IMR-90 (cell line): ENCODE data around the gene CHAT. TPM values are rescaled to one million over a fixed set of nuclear protein-coding genes. Genes with fewer than 3 reads are reported as not detected.

Experiments used
- ATAC-seq: fragments of 200-7000 bp; cut with Tn5 transposase; 2 replicates; pipeline ENCODE4 v1.9.1; 2020; ENCODE audit warnings: low read depth, mild to moderate bottlenecking, moderate library complexity
- BruUV-seq: library from RNA; stranded (reverse); fragments of 400-500 nt; replicated peaks from 2 replicates; lab custom pipeline; 2021; lab: Mats Ljungman, UMichigan
- CTCF ChIA-PET: fragments of 300-600 bp; formaldehyde crosslinking; extraction: SDS; loops from one replicate; lab custom pipeline; 2021; ENCODE audit warnings: antibody characterized with exemption; lab: Yijun Ruan, JAX
- POLR2A ChIA-PET: fragments of 300-600 bp; sonication (Branson Sonifier 250); formaldehyde crosslinking; loops from one replicate; lab custom pipeline; 2022; ENCODE audit warnings: antibody characterized with exemption; ENCODE audit not compliant: unreplicated experiment; lab: Charles Lee
- DNase-seq: peaks from one replicate; pipeline ENCODE4 v3.0.0; 2013
- H2AFZ ChIP-seq: replicated peaks from 2 replicates; pipeline ENCODE3; 2013; ENCODE audit warnings: low read length, mild to moderate bottlenecking; ENCODE audit not compliant: poor library complexity
- H2AK5ac ChIP-seq: 2 replicates; pipeline ENCODE4 v1.6.1; 2013; ENCODE audit warnings: low read depth, low read length, inconsistent platforms
- H2AK9ac ChIP-seq: replicated peaks from 2 replicates; pipeline ENCODE3; 2013; ENCODE audit warnings: mild to moderate bottlenecking, low read depth, low read length, moderate library complexity; ENCODE audit not compliant: poor library complexity
- H2BK120ac ChIP-seq: 2 replicates; pipeline ENCODE4 v1.6.1; 2013; ENCODE audit warnings: low read depth, low read length, inconsistent platforms
- H2BK15ac ChIP-seq: 3 replicates; pipeline ENCODE4 v1.6.1; 2013; ENCODE audit warnings: low read depth, low read length, inconsistent platforms
- H2BK20ac ChIP-seq: 2 replicates; pipeline ENCODE4 v1.6.1; 2013; ENCODE audit warnings: low read depth, mild to moderate bottlenecking, inconsistent platforms, low read length, moderate library complexity
- H2BK5ac ChIP-seq: 2 replicates; pipeline ENCODE4 v1.6.1; 2013; ENCODE audit warnings: mild to moderate bottlenecking, low read depth, low read length, inconsistent platforms; ENCODE audit not compliant: poor library complexity, severe bottlenecking
- H3K14ac ChIP-seq: replicated peaks from 2 replicates; pipeline ENCODE4 v1.6.1; 2013; ENCODE audit warnings: low read depth, low read length, inconsistent platforms
- H3K18ac ChIP-seq: 2 replicates; pipeline ENCODE4 v1.6.1; 2013; ENCODE audit warnings: low read depth, low read length, control low read depth
- H3K23ac ChIP-seq: 2 replicates; pipeline ENCODE4 v1.6.1; 2013; ENCODE audit warnings: low read depth, low read length, inconsistent platforms
- H3K27ac ChIP-seq: 2 replicates; pipeline ENCODE4 v1.5.1; 2013; ENCODE audit warnings: mild to moderate bottlenecking, control low read depth, low read length; ENCODE audit not compliant: insufficient read depth
- H3K27me3 ChIP-seq: 2 replicates; pipeline ENCODE4 v1.6.1; 2013; ENCODE audit warnings: low read length; ENCODE audit not compliant: control insufficient read depth, insufficient read depth
- H3K36me3 ChIP-seq: 2 replicates; pipeline ENCODE4 v1.6.1; 2013; ENCODE audit warnings: low read length, mixed read lengths; ENCODE audit not compliant: control insufficient read depth, insufficient read depth
- H3K4ac ChIP-seq: 2 replicates; pipeline ENCODE4 v1.6.1; 2013; ENCODE audit warnings: low read depth, low read length, inconsistent platforms
- H3K4me1 ChIP-seq: 2 replicates; pipeline ENCODE4 v1.6.1; 2013; ENCODE audit warnings: low read length, mixed read lengths; ENCODE audit not compliant: control insufficient read depth, insufficient read depth
- H3K4me2 ChIP-seq: 2 replicates; pipeline ENCODE4 v1.6.1; 2013; ENCODE audit warnings: low read depth, mild to moderate bottlenecking, control low read depth, low read length, moderate library complexity
- H3K4me3 ChIP-seq: 2 replicates; pipeline ENCODE4 v1.5.1; 2013; ENCODE audit warnings: low read depth, mild to moderate bottlenecking, control low read depth, low read length, moderate library complexity; ENCODE audit not compliant: insufficient read depth
- H3K56ac ChIP-seq: 2 replicates; pipeline ENCODE4 v1.6.1; 2013; ENCODE audit warnings: low read length, inconsistent platforms; ENCODE audit not compliant: insufficient read depth; ENCODE audit errors: extremely low read depth
- H3K79me1 ChIP-seq, 2 experiments: 2 replicates each; pipeline ENCODE4 v1.6.1; 2013; ENCODE audit warnings: low read length in 2 of 2, inconsistent platforms in 1 of 2, low read depth in 1 of 2
- H3K9ac ChIP-seq: 2 replicates; pipeline ENCODE4 v1.6.1; 2013; ENCODE audit warnings: low read depth, low read length, control low read depth
- H3K9me1 ChIP-seq: 2 replicates; pipeline ENCODE4 v1.6.1; 2013; ENCODE audit warnings: low read length, inconsistent platforms; ENCODE audit not compliant: insufficient read depth
- H3K9me3 ChIP-seq: 2 replicates; pipeline ENCODE4 v1.6.1; 2013; ENCODE audit warnings: low read length; ENCODE audit not compliant: control insufficient read depth, insufficient read depth
- H4K20me1 ChIP-seq: 2 replicates; pipeline ENCODE4 v1.6.1; 2013; ENCODE audit warnings: low read length, inconsistent platforms; ENCODE audit not compliant: insufficient read depth
- H4K5ac ChIP-seq: 2 replicates; pipeline ENCODE4 v1.6.1; 2013; ENCODE audit warnings: mild to moderate bottlenecking, low read depth, low read length, control low read depth
- H4K8ac ChIP-seq, 2 experiments: 2 replicates each; pipeline ENCODE4 v1.6.1; 2013; ENCODE audit warnings: low read depth in 2 of 2, low read length in 2 of 2, control low read depth in 1 of 2, inconsistent platforms in 1 of 2
- H4K91ac ChIP-seq: 2 replicates; pipeline ENCODE4 v1.6.1; 2013; ENCODE audit warnings: low read depth, low read length, inconsistent platforms; ENCODE audit not compliant: insufficient read depth
- BHLHE40 ChIP-seq: fragments of 150-350 bp; IDR thresholded peaks from 2 replicates; pipeline ENCODE4 v1.6.1; 2016; ENCODE audit warnings: mild to moderate bottlenecking, low read depth, low read length
- CEBPB ChIP-seq: IDR thresholded peaks from 2 replicates; pipeline ENCODE4 v1.6.1; 2012; ENCODE audit warnings: low read depth, low read length, improper control_type of control experiment
- CHD1 ChIP-seq: IDR thresholded peaks from 2 replicates; pipeline ENCODE4 v1.6.1; 2012; ENCODE audit warnings: low read depth, low read length, improper control_type of control experiment
- FOS ChIP-seq: fragments of 150-350 bp; IDR thresholded peaks from 2 replicates; pipeline ENCODE4 v1.6.1; 2016; ENCODE audit warnings: low read depth, low read length
- MAFK ChIP-seq: IDR thresholded peaks from 2 replicates; pipeline ENCODE4 v1.6.1; 2012; ENCODE audit warnings: low read depth, low read length, improper control_type of control experiment
- MXI1 ChIP-seq: IDR thresholded peaks from 2 replicates; pipeline ENCODE4 v1.6.1; 2012; ENCODE audit warnings: low read depth, mild to moderate bottlenecking, low read length, moderate library complexity, borderline replicate concordance
- POLR2A ChIP-seq: IDR thresholded peaks from 2 replicates; pipeline ENCODE4 v1.6.1; 2012; ENCODE audit warnings: mild to moderate bottlenecking, low read depth, low read length
- RAD21 ChIP-seq: IDR thresholded peaks from 2 replicates; pipeline ENCODE4 v1.6.1; 2012; ENCODE audit warnings: low read length, improper control_type of control experiment
- RCOR1 ChIP-seq: IDR thresholded peaks from 2 replicates; pipeline ENCODE4 v1.6.1; 2012; ENCODE audit warnings: mild to moderate bottlenecking, low read length, improper control_type of control experiment; ENCODE audit not compliant: insufficient replicate concordance
- RFX5 ChIP-seq: IDR thresholded peaks from 2 replicates; pipeline ENCODE4 v1.8.0; 2012; ENCODE audit warnings: low read depth, mild to moderate bottlenecking, low read length, moderate library complexity
- SMC3 ChIP-seq: fragments of 150-350 bp; IDR thresholded peaks from 2 replicates; pipeline ENCODE4 v1.6.1; 2016; ENCODE audit warnings: low read depth, mild to moderate bottlenecking, antibody characterized with exemption, low read length, moderate library complexity
- WGBS, 2 experiments: methylation state at CpG; one replicate each; pipeline versions ENCODE4 v1.1.5 to v1.1.7; 2013; ENCODE audit warnings: missing lambda C conversion rate in 2 of 2; ENCODE audit not compliant: insufficient read length in 1 of 2; ENCODE audit errors: extremely low coverage in 2 of 2; 5-methylcytosine and 5-hydroxymethylcytosine counted together
- dilution Hi-C: fragments of 300-500 bp; cut with HindIII; formaldehyde crosslinking; loops from one replicate; pipeline ENCODE4 v1.14.3; 2018; ENCODE audit warnings: low sequenced_read_pairs; ENCODE audit not compliant: unreplicated experiment
- in situ Hi-C: fragments of 300-500 bp; cut with MboI; formaldehyde crosslinking; loops from 3 replicates; pipeline ENCODE4 v1.14.3; 2019; ENCODE audit warnings: low sequenced_read_pairs, inconsistent platforms, mixed read lengths
- intact Hi-C: fragments of 100-400 bp; cut with micrococcal nuclease; formaldehyde crosslinking; loops from 2 replicates; pipeline ENCODE4 v1.10.0; 2022
- polyA plus RNA-seq, 3 experiments: library from polyadenylated mRNA; depleted of rRNA; stranded (reverse); fragments of >200 nt; gene quantifications; 2 replicates each; pipeline ENCODE4 v1.2.3, GENCODE V29; 2012; ENCODE audit warnings: low replicate concordance in 1 of 3
- total RNA-seq: library from RNA; depleted of rRNA; stranded (reverse); fragments of >200 nt; gene quantifications from 2 replicates; pipeline ENCODE4 v1.2.3, GENCODE V29; 2012
- TF ChIP-seq, protein P1 (sequence below): conservative IDR thresholded peaks from 2 replicates; pipeline ENCODE4 v1.5.1; 2012; ENCODE audit warnings: mild to moderate bottlenecking, low read depth, low read length, improper control_type of control experiment
- TF ChIP-seq, protein P2 (sequence below): fragments of 150-350 bp; IDR thresholded peaks from 2 replicates; pipeline ENCODE4 v1.6.1; 2016; ENCODE audit warnings: low read depth, mild to moderate bottlenecking, low read length, moderate library complexity, borderline replicate concordance

The CHAT gene
- total and polyA plus RNA-seq, 2 of the 4 experiments (the other 2 are of a cell fraction) = not detected

DNA sequence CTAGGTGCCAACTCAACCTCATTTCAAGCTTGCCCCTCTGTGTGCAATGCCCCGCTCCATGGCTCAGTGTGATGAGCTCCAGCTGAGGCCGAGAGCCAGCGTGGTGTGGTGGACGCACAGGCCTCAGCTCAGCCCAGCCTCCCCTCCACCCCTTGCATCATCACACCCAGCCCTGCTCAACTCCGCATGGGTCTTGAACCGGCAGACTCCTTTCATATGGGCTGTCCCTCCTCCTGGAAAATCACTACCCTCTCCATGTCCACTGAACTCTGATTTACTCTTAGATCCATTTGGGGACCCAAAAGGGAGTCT is 20.3 kb upstream of the CHAT start:
- dilution Hi-C loops = no loop called here
- intact Hi-C loops = loop anchor here (1.0 to 10.0 kb wide), 5 partner anchors 169 to 628 kb away; partner anchors contain the start of genes OGDHL, PARG, TIMM23B and WASHC2A
- H3K9me1 ChIP-seq = no peaks in the 10 kb centered on the region
- WGBS, 2 experiments = no CpG with 5 or more reads among the region's 6 CpGs
- no peak overlapping the region for H3K23ac ChIP-seq
- TF ChIP-seq BHLHE40 = no peak
- TF ChIP-seq CHD1 = no peak
- no peak for TF ChIP-seq RCOR1
- no peak for TF ChIP-seq MXI1
- TF ChIP-seq MAFK = no peak
- no peak for TF ChIP-seq SMC3
- TF ChIP-seq FOS = no peak
- no peak for TF ChIP-seq RFX5
- TF ChIP-seq, protein P1, sequence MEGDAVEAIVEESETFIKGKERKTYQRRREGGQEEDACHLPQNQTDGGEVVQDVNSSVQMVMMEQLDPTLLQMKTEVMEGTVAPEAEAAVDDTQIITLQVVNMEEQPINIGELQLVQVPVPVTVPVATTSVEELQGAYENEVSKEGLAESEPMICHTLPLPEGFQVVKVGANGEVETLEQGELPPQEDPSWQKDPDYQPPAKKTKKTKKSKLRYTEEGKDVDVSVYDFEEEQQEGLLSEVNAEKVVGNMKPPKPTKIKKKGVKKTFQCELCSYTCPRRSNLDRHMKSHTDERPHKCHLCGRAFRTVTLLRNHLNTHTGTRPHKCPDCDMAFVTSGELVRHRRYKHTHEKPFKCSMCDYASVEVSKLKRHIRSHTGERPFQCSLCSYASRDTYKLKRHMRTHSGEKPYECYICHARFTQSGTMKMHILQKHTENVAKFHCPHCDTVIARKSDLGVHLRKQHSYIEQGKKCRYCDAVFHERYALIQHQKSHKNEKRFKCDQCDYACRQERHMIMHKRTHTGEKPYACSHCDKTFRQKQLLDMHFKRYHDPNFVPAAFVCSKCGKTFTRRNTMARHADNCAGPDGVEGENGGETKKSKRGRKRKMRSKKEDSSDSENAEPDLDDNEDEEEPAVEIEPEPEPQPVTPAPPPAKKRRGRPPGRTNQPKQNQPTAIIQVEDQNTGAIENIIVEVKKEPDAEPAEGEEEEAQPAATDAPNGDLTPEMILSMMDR = no peak
- no peak for TF ChIP-seq CEBPB
- no peak for TF ChIP-seq RAD21
- TF ChIP-seq, protein P2, sequence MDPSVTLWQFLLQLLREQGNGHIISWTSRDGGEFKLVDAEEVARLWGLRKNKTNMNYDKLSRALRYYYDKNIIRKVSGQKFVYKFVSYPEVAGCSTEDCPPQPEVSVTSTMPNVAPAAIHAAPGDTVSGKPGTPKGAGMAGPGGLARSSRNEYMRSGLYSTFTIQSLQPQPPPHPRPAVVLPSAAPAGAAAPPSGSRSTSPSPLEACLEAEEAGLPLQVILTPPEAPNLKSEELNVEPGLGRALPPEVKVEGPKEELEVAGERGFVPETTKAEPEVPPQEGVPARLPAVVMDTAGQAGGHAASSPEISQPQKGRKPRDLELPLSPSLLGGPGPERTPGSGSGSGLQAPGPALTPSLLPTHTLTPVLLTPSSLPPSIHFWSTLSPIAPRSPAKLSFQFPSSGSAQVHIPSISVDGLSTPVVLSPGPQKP = no peak
- no peak for TF ChIP-seq POLR2A
- H3K56ac ChIP-seq = no peak overlapping the region
- DNase-seq (no peak), ATAC-seq (no peak)
- H3K27ac ChIP-seq = no peak overlapping the region
- no peak overlapping the region for H3K4ac ChIP-seq
- no peak overlapping the region for H3K4me2 ChIP-seq
- H4K8ac ChIP-seq = no peak overlapping the region
- in situ Hi-C loops = loop anchor here (10.0 kb wide), 2 partner anchors 321 to 621 kb away; no protein-coding TSS in a partner anchor
- no peaks in the 10 kb centered on the region for H3K79me1 ChIP-seq
- H2AK9ac ChIP-seq = no peak overlapping the region
- no peak overlapping the region for H3K9ac ChIP-seq
- no peaks in the 10 kb centered on the region for H4K20me1 ChIP-seq
- H3K14ac ChIP-seq = no peak overlapping the region
- no peaks in the 10 kb centered on the region for H3K36me3 ChIP-seq
- no peaks in the 10 kb centered on the region for H3K4me1 ChIP-seq
- CTCF ChIA-PET = interaction anchor here (0.6 to 1.5 kb wide), 8 partner anchors 9 to 631 kb away, joined by 3 to 6 read pairs (median 4); partner anchors contain the start of gene ERCC6
- H2BK5ac ChIP-seq = no peak overlapping the region
- peaks cover 12% of the 10 kb centered on the region; the same call in 1 of the 2 replicates for H3K27me3 ChIP-seq
- H2AK5ac ChIP-seq = no peak overlapping the region
- no peak overlapping the region for H3K18ac ChIP-seq
- no peak overlapping the region for H2BK120ac ChIP-seq
- no peak overlapping the region for H2AFZ ChIP-seq
- no peak overlapping the region for H2BK20ac ChIP-seq
- no peak overlapping the region for H4K91ac ChIP-seq
- no peak overlapping the region for H3K4me3 ChIP-seq
- POLR2A ChIA-PET = no interaction called here
- no TSS peak for BruUV-seq
- no peaks in the 10 kb centered on the region for H3K9me3 ChIP-seq
- no peak overlapping the region for H2BK15ac ChIP-seq
- no peak overlapping the region for H4K5ac ChIP-seq
